ENCODE data around the gene NDUFB8. TPM values are rescaled to one million over a fixed set of nuclear protein-coding genes. Genes with fewer than 3 reads are reported as not detected.

Gene NDUFB8
- total RNA-seq, 4 donors from 2014 or later, result 160 to 215 (median 187) TPM

DNA sequence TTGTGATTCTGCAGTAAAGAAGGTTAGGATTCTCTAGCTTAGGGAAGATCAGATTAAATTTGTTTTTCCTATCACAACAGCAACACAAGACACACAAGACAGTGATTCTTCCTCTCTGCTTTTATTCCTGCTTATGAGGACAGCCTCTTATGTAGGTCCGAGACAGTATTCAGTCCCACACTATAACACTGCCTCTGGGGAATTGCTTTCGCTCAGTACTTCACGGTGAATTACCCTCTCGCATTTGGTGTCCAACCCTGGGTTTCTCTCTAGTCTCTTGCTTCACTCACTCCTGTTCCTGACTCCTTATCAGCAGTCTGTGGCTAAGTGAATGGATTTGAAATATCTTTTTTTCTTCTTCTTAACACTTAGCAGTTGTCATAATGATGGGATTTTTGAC, 7.8 kb upstream of the NDUFB8 start:
- Histone ChIP-seq H3K4me3 (no peak overlapping the region), H3K4me1 (peaks cover 9 to 34% (median 16%) of the 10 kb centered on the region in 3 donors), H3K9me3 (no peaks in the 10 kb centered on the region), H3K27me3 (no peaks in the 10 kb centered on the region), H3K27ac (no peak overlapping the region), H3K36me3 (peaks cover 0 to 52% (median 14%) of the 10 kb centered on the region in 3 donors)
- intact Hi-C loops (cut with DNase I), result no loop called here
- DNase-seq, result no peak
- TF ChIP-seq POLR2A (IDR thresholded peaks at IDR 0.05), result no peak
- TF ChIP-seq, protein P1, sequence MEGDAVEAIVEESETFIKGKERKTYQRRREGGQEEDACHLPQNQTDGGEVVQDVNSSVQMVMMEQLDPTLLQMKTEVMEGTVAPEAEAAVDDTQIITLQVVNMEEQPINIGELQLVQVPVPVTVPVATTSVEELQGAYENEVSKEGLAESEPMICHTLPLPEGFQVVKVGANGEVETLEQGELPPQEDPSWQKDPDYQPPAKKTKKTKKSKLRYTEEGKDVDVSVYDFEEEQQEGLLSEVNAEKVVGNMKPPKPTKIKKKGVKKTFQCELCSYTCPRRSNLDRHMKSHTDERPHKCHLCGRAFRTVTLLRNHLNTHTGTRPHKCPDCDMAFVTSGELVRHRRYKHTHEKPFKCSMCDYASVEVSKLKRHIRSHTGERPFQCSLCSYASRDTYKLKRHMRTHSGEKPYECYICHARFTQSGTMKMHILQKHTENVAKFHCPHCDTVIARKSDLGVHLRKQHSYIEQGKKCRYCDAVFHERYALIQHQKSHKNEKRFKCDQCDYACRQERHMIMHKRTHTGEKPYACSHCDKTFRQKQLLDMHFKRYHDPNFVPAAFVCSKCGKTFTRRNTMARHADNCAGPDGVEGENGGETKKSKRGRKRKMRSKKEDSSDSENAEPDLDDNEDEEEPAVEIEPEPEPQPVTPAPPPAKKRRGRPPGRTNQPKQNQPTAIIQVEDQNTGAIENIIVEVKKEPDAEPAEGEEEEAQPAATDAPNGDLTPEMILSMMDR (IDR thresholded peaks at IDR 0.05), result no peak
- WGBS, 2 donors, result 90 to 92% methylated on average over 4 of the region's 4 CpGs

DNA sequence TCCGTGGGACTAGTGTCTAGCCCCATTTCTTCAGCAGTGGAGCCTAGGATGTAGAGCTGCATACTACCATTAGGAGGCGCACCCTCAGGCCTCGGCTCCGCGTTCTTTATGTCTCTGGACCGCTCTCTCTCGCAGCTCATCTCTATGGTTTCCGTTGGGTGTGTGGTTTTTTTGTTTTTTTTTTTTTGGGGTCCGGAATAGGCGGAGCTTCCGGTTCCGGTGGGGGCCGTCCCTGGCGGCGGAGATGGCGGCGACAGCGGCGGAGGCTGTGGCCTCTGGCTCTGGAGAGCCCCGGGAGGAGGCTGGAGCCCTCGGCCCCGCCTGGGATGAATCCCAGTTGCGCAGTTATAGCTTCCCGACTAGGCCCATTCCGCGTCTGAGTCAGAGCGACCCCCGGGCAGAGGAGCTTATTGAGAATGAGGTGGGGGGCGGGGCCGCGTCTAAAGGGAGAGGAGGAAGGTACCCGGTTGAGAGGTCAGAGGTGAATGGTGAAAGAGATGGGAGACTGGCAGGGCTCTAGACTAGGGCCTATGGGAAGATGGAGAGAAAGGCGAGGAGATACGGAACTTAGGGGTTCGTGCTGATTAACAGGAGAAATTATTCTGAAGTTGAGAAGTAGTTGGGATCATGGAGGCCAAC, 6.2 kb upstream of the NDUFB8 start, which contains the start of gene HIF1AN:
Gene HIF1AN (plus strand): TSS at position 229 of the 639 bp plus-strand sequence. CDS start 16 bp downstream, at position 245.
- H3K36me3 ChIP-seq, result peaks cover 0 to 36% (median 12%) of the 10 kb centered on the region in 3 donors
- peaks cover 9 to 34% (median 16%) of the 10 kb centered on the region in 3 donors for H3K4me1 ChIP-seq
- H3K9me3 ChIP-seq, result no peaks in the 10 kb centered on the region
- intact Hi-C loops (cut with DNase I), result no loop called here
- 1% methylated on average over 15 to 18 of the region's 35 CpGs for WGBS, 2 donors
- peak; percentile 64 for DNase-seq
- H3K27ac ChIP-seq, result peak within 1 kb of the TSS; percentile 62 to 79 (median 76)
- peak in 3 of 4 donors; percentile 26 to 72 (median 59) for TF ChIP-seq POLR2A (IDR thresholded peaks at IDR 0.05)
- TF ChIP-seq, protein P1 (IDR thresholded peaks at IDR 0.05), result peak; percentile 82 to 94 (median 86)
- no peaks in the 10 kb centered on the region for H3K27me3 ChIP-seq
- H3K4me3 ChIP-seq, result peak within 1 kb of the TSS; percentile 67 to 83 (median 72)

DNA sequence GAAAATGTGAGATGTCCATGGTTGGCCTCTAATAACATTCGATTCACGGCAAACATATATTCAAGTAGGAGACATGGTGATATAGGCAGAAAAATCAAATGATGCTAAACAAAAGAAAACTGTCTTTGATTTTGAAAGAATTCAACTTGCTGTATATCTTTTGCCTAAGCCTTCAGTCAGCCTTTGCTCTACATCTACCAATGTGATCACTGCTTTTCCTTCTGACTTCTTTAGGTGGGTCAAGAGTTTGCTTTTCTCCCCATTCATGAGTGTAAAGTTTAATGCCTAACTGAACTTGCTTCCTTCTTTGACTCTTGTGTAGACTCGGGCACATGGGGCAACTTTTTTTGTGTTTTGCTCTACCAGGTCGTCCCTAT, 5.7 kb upstream of the NDUFB8 start:
- peaks cover 0 to 31% (median 7%) of the 10 kb centered on the region in 3 donors for H3K36me3 ChIP-seq
- peak overlapping the region in 3 of 4 donors; percentile 62 to 79 (median 74) for H3K27ac ChIP-seq
- H3K9me3 ChIP-seq, result no peaks in the 10 kb centered on the region
- no peak for DNase-seq
- H3K4me3 ChIP-seq, result peak overlapping the region; percentile 67 to 83 (median 72)
- intact Hi-C loops (cut with DNase I), result no loop called here
- no peak for TF ChIP-seq POLR2A (IDR thresholded peaks at IDR 0.05)
- TF ChIP-seq, protein P1 (IDR thresholded peaks at IDR 0.05), result no peak
- H3K4me1 ChIP-seq, result peaks cover 9 to 36% (median 16%) of the 10 kb centered on the region in 3 donors
- WGBS, 2 donors, result 49 to 50% methylated on average over 4 of the region's 4 CpGs
- no peaks in the 10 kb centered on the region for H3K27me3 ChIP-seq

DNA sequence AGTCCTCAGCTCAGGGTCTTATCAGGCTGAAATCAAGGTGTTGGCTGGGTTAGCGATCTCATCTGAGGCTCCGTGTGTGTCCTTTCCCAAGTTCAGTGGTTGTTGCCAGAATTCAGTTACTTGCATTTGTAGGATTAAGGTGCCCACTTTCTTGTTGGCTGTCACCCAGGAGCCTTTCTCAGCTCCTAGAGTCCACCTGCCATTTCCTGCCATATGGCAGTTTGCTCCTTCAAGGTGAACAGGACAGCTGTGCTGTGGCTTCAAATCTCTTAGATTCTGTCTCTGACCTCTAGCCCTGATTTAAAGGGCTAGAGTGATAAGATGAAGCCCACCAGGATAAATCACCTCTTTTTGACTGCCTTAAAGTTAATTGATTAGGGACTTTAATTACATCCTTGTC, 5.1 kb upstream of the NDUFB8 start:
- intact Hi-C loops (cut with DNase I), result no loop called here

DNA sequence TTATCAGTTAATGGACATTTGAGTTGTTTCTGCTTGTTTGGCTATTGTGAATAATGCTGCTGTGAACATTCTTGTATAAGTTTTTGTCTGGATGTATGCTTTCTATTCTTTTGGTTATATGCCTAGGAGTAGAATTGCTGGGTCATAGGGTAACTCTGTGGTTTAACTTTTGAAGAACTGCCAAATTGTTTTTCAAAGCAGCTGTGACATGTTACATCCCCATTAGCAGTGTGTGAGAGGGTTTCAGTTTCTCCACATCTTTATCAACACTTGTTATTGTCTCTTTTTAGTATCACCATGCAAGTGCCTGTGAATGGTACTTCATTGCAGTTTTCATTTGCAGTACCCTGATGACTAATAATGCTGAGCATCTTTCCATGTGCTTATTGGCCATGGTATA, 2.1 kb upstream of the NDUFB8 start:
- Histone ChIP-seq H3K27me3 (no peaks in the 10 kb centered on the region), H3K4me3 (no peak overlapping the region), H3K9me3 (no peaks in the 10 kb centered on the region), H3K4me1 (peaks cover 14 to 50% (median 20%) of the 10 kb centered on the region in 3 donors), H3K27ac (no peak overlapping the region), H3K36me3 (peaks cover 0 to 12% (median 0%) of the 10 kb centered on the region in 3 donors)
- TF ChIP-seq, protein P1 (IDR thresholded peaks at IDR 0.05), result no peak
- no peak for TF ChIP-seq POLR2A (IDR thresholded peaks at IDR 0.05)
- intact Hi-C loops (cut with DNase I), result no loop called here
- no peak for DNase-seq

More for the DNA sequence above, 5.1 kb upstream of the NDUFB8 start:
- TF ChIP-seq, protein P1 (IDR thresholded peaks at IDR 0.05), result no peak
- no peak for TF ChIP-seq POLR2A (IDR thresholded peaks at IDR 0.05)
- no peak overlapping the region for H3K4me3 ChIP-seq
- peaks cover 9 to 41% (median 16%) of the 10 kb centered on the region in 3 donors for H3K4me1 ChIP-seq
- 63 to 66% methylated on average over 2 of the region's 2 CpGs for WGBS, 2 donors
- no peaks in the 10 kb centered on the region for H3K27me3 ChIP-seq
- H3K27ac ChIP-seq, result no peak overlapping the region
- H3K9me3 ChIP-seq, result no peaks in the 10 kb centered on the region
- H3K36me3 ChIP-seq, result peaks cover 0 to 25% (median 7%) of the 10 kb centered on the region in 3 donors
- no peak for DNase-seq

All from esophagus squamous epithelium (tissue), 5 donors.